HG03045 (cell line): ENCODE results near the gene SPART.
"Not testable (repeated sequence)": the region's sequence is repeated elsewhere in the genome, so short reads cannot be mapped to it uniquely, and the experiment has no call there.

Experiments used
- ATAC-seq: cut with Tn5 transposase; IDR thresholded peaks from one replicate; pipeline ENCODE4 v1.9.1; 2021; ENCODE audit warnings: mild to moderate bottlenecking, moderate library complexity; ENCODE audit not compliant: unreplicated experiment

The SPART gene

GRCh38 chr13:36323951-36324566, 22.1 kb downstream of the SPART start:
- no peak for ATAC-seq

GRCh38 chr13:36323408-36323807, 22.8 kb downstream of the SPART start:
- no peak for ATAC-seq

DNA sequence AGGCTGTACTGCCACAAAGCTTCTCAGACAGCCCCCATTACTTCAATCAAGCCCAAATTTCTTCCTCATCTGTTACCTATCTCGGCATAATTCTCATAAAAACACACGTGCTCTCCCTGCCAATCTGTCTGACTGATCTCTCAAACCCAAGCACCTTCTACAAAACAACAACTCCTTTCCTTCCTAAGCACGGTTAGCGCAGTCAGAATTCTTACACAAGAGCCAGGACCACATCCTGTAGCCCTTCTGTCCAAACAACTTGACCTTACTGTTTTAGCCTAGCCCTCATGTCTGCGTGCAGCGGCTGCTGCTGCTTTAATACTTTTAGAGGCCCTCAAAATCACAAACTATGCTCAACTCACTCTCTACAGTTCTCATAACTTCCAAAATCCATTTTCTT, 26.4 kb downstream of the SPART start:
- ATAC-seq, result not testable (repeated sequence)

DNA sequence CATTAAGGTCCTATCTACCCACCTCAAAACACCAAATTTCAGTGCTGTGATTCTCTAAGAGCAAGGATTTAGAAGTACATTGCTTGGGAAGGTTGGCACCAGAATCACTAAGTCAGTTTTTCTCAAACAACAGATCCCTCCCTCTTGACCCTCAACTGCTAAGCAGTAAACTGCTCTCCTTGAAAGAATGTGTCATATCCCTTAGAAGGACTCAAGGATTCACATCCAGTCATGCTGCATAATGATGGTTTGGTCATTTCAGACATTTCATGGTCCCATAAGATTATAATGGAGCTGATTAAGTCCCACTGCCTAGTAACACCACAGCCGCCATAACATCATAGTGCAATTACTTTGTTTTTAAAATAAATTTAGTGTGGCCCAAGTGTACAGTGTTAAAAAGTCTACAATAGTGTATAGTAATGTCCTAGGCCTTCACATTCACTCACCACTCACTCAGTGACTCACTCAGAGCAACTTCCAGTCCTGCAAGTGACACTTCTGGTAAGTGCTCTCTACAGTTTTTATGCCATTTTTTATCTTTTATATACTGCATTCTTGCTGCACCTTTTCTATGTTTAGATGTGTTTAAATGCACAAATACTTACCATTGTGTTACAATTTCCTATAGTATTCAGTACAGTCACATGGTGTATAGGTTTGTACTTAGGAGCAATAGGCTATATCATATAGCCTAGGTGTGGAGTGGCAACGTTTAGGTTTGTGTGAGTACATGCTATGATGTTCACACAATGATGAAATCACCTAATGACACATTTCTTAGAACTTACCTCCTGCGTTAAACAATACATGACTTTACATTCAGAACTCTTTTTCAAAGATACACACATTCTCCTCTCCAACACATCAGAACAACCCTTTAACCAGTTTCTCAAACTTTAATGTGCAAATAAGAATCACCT, 32.9 kb downstream of the SPART start:
- ATAC-seq, result no peak

DNA sequence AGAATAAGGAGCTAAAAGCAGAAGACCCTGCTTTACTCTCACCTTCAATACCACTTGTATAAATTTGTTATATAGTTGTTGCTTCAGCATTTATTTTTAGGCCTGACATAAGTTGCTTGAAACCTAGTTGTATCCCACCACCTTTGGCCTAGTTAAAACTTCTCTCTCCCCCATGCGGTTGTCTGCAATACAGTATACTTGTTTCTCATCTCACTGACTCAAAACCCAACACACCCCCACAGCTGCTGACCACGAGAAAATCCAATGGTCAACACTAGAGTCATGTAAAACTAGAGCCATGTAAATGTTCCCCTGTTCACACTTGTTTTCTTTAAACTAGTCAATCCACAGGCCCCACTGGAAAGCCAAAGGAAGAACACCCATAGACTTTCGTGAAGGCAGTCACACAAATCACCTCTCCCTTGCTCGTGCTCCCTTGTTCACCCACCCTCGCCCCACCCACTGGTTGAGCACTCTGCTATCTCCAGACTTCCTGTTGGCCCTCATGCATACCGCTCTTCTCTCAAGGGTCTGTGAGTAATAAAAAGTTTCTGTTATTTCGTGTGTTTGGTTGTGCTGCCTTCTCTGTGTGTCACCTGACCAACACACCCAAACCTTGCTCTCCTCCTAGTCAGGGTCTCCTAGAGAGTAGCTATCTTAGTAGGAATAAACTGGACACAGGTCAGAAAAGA, 35.6 kb downstream of the SPART start:
- peak; percentile 73 for ATAC-seq

- no peak for ATAC-seq
Measured at GRCh38 chr13:36302289-36302688, 43.9 kb downstream of the SPART start.

DNA sequence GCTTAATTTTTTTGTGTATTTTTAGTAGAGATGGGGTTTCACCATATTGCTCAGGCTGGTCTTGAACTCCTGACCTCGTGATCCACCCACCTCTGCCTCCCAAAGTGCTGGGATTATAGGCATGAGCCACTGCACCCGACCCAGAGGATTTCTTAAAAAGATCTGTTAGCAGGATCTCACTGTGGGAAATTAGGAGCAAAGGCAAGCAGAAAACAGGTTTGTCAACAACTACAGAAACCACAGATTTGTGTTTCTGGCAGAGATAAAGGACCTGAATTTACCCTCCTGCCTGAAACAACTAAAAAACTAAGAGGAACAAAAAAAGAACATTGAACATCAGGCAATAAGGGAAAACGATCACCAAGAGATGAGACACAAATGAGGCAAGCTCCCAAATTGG, 46.7 kb downstream of the SPART start:
- ATAC-seq, result not testable (repeated sequence)

DNA sequence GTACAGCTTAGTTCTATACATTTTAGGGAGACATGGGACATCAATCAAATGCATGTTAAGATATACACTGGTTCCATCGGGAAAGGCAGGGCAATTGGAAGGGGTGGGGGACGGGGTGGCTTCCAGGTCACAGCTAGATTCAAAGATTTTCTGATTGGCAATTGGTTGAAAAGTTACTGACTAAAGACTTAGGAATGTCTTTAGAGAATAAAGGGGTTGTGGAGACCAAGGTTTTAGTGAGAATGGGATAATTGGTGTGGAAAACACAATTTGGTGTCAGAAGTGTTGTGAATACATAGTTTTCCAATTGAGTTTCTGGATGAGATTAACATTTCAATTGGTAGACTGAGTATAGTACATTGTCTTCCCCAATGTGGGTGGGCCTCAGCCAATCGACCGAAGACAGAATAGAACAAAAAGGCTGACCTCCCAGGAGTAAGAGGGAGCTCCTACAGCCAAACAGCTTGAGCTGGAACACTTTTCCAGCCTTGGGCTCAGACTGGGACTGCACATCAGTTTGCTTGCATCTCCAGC, 47.6 kb downstream of the SPART start:
- ATAC-seq, result no peak

GRCh38 chr13:36297366-36298338, 48.5 kb downstream of the SPART start, which contains the start of gene CCDC169:
Gene CCDC169, minus strand, starts transcription at chr13:36297814. Its CDS starts 95 bp downstream, at chr13:36297719.
- peak; percentile 59 for ATAC-seq

GRCh38 chr13:36294096-36294495, 52.1 kb downstream of the SPART start:
- ATAC-seq, result no peak

GRCh38 chr13:36293497-36293896, 52.7 kb downstream of the SPART start:
- no peak for ATAC-seq

GRCh38 chr13:36288794-36289391, 57.3 kb downstream of the SPART start:
- no peak for ATAC-seq

DNA sequence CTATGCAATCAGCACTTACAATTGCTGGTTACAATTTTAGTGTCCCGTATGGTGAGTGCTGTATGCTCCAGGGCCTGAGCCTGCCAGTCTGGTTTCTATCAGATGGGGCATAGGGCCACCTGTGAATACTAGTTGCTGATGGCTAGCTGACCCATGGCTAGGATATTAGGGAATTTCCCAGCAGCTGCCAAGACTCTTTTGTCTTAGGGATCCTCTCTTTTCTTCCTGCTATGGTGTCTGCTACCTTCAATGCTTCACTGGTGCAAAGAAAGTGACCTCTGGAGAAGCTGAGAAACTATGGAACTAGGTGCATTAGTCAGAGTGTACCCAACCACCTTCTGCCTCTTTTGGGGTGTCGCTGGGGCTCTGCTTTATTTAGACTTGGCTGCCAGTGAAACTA, 60.2 kb downstream of the SPART start:
- ATAC-seq, result no peak

DNA sequence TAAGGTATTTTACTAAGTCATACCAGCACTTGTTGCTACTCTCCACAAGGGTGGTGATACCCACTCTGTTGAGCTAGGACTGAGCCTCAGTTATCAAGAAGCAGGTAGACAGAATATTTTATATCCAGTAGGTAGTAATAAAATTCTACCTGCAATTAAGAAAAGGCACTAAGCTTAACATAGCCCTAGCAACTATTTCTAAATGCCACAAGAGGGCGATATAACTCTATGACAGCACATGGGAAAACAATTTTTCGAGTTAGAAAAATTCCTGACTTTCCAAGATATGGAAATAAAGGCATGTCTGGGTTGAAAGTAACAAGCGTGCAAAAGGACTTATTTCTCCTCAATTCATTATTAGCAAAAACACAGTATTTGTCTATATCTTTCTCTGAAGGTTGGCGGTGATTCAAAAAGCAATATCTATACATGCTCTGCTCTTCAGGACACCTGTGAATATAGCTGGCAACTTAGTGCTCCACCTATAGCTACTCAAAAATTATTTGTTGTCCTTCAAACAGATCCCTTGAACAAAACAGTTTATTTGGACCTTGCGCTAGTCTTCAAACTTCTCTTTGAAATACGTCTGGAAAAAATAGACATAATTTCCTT, 63.3 kb downstream of the SPART start:
- no peak for ATAC-seq

DNA sequence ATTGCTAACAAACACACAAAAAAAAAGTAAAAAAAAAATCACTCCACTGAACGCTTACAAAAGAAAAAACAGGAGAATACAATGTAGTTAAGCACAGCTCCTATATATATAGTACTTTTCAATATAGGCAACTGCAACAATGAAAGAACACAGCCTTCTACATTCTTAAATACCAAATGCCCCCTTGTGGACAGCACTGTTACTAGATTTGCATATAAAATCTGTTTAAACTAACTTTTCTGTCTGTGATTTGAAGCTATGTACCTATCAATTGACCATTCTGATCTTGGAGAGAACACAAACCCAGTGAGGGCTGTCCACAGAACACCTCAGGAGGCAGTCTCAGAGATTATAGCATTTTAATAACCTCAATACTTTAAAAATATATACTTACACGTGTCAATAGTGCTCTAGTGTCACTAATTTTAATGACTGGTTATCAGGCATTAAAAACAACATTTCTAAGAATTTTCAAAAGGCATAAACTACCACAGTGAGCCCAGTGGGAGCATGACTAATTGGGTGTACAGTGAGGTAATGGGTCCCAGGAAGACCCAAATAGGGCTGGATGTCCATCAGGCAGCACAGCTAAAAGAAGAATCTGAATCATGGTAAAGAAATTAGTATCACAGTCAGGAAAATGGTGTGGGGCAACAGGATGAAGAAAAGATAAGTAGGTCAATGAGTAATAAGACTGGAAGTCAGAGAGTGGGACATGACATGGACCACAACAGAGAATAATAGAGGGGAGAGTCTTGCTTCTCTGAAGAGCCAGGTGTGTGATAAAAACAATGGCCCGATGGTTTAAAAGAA, 70.8 kb downstream of the SPART start:
- no peak for ATAC-seq

- ATAC-seq, result no peak
Measured at GRCh38 chr13:36273431-36273830, 72.8 kb downstream of the SPART start.

GRCh38 chr13:36261976-36262375, 84.2 kb downstream of the SPART start:
- ATAC-seq, result no peak

DNA sequence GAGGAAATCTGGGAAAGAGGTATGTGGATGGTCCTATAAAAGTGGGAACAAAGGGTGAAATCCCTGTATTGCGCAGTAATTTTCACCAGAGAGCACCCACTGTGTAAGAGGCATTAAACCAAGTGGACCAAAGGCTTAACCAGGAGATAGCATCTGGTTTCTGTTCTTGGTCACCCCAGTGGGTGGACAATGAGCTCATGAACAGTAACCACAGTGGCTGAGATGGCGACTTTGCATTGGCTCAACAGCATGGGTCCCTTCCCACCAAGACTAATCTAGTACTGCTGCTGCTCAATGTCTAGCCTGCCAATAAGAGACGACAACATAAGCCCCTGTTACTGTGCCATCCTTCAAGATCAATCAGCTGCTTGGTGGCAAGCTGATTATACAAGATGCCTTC, 85.2 kb downstream of the SPART start:
- no peak for ATAC-seq
